NCI-H2227 (cell line): Measurements from ENCODE around the gene SSX2B.
"Not testable (repeated sequence)": the region's sequence is repeated elsewhere in the genome, so short reads cannot be mapped to it uniquely, and the experiment has no call there.

Experiments
- DNase-seq: peaks from one replicate; lab custom pipeline; 2025; ENCODE audit not compliant: unreplicated experiment; lab: John Stamatoyannopoulos, UW

Gene SSX2B, protein sequence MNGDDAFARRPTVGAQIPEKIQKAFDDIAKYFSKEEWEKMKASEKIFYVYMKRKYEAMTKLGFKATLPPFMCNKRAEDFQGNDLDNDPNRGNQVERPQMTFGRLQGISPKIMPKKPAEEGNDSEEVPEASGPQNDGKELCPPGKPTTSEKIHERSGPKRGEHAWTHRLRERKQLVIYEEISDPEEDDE

DNA sequence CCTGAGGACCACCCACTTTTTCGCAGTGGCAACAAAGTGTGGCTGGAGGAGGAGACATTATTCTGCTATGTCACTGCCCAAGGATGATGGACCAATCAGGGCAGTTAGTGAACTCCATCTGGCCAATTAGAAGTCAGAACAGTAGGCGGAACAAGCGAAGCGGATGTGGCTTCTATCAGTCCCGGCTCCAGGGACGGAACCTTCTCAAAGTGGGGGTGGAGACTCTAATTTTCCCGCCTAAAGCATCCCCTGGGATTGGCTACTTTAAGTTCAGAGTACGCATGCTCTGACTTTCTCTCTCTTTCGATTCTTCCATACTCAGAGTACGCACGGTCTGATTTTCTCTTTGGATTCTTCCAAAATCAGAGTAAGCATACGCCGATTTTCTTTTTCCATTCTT, at the start of gene SSX2B:
Gene SSX2B, plus strand, starts transcription at position 301 of the 400 bp plus-strand sequence. CDS start 1,429 bp downstream, outside the sequence.
- not testable (repeated sequence) for DNase-seq

DNA sequence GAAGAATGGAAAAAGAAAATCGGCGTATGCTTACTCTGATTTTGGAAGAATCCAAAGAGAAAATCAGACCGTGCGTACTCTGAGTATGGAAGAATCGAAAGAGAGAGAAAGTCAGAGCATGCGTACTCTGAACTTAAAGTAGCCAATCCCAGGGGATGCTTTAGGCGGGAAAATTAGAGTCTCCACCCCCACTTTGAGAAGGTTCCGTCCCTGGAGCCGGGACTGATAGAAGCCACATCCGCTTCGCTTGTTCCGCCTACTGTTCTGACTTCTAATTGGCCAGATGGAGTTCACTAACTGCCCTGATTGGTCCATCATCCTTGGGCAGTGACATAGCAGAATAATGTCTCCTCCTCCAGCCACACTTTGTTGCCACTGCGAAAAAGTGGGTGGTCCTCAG, 44.0 kb upstream of the SSX2B start, which contains the start of gene SSX2:
Gene SSX2, minus strand, starts transcription at position 101 of the 400 bp plus-strand sequence. CDS start 1,429 bp downstream, outside the sequence.
- not testable (repeated sequence) for DNase-seq

DNA sequence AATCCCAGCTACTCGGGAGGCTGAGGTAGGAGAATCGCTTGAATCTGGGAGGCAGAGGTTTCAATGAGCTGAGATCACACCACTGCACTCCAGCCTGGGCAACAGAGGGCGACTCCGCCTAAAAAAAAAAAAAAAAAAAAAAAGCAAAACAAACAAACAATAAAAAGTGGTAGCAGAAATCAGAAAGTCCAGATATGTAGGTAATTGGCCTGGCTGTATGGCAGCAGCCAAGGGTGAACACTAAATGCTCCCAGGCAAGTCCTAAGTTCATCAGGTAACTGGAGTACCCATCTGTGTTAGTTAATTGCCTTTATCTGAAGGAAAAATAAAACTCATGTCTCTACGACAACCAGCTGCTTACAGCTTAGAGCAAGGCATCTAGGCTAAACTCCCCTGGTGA, 14.9 kb downstream of the SSX2B start:
- DNase-seq: not testable (repeated sequence)

DNA sequence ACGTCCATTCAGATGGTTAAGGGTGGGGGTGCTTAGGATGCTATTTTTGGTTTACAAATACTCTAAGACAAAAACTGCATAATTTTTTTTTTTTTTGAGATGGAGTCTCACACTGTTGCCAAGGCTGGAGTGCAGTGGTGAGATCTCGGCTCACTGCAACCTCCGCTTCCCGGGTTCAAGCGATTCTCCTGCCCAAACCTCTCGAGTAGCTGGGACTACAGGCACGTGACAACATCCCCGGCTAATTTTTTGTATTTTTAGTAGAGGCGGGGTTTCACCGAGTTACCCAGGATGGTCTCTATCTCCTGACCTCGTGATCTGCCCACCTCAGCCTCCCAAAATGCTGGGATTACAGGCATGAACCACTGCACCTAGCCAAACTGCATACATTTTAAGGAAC, 22.5 kb downstream of the SSX2B start:
- not testable (repeated sequence) for DNase-seq

DNA sequence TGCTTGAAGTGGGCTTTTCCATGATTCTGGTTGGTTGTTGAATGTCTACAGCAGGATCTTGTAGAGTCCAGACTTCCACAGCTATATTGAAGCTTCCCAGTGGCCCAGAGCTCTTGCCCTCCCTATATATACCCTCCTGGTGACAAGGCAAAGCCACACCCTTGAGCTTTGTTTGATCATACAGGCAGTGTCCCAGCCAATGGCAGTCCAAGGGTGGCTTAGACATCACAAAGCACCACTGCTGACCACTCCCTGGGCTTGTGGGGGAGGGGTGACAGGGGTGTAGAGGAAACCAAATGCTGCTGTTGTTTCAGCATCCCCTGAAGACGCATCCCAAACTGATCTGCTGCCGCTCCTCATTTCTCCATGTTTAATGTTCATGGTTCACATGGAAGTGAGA, 46.3 kb downstream of the SSX2B start, which contains the start of gene SPANXN5:
Gene SPANXN5, minus strand, starts transcription at position 101 of the 400 bp plus-strand sequence. Its CDS starts 79 bp downstream, at position 22.
- DNase-seq: not testable (repeated sequence)

DNA sequence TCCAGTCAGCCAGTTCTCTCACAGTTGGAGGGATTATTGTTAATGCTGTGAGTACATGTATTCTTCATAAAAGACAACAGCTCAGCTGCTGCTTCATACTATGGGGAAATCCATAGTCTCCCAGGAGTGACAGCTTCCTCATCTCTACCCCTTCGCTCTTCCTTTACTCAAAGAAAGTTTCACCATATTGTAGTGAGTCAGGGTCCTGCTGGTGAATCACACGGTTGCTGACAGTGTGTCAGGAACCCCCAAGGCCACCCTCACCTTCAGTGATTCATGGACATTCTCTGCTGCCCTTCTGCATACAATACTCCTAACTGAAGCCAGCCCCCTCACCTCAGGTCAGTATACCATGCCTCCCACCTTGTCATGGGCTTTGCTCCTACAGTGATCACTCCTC, 53.8 kb downstream of the SSX2B start:
- DNase-seq: not testable (repeated sequence)
